ENCODE results near the gene LHCGR.

DNA sequence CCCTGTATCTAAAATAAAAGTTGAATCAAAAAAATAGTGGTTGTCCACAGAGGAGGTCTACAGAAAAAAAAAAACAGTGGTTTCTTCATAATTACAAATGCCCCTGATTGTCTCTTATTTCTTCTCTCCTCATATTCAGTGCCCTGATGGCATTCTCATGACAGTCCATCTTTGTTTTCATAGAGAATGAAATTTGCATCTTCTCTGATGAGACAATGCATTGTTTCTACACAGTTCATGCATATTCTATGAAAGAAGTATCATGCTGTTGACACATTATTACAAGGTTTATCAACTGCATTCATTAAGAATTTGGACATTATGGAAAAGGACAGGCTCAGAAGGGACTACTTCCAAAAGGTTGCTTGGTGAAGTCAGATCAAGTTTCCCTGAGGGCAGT is 59.5 kb downstream of the LHCGR start:
- TF ChIP-seq ZNF274 (CRISPR knock-in tag; IDR thresholded peaks at IDR 0.05): no peak
- TF ChIP-seq TAF1 (CRISPR knock-in tag; IDR thresholded peaks at IDR 0.05): no peak
- no peak for TF ChIP-seq YY1 (IDR thresholded peaks at IDR 0.05; ENCODE audit: insufficient read depth, insufficient replicate concordance, low read depth, low read length)
- TF ChIP-seq TCF7L2 (IDR thresholded peaks at IDR 0.05; ENCODE audit: low read depth, low read length): no peak

All from HepG2 (cell line).